Trophoblast cell (in vitro differentiated cells and primary cell): ENCODE data around the gene VWA2.

Experiments used
- DNase-seq, 2 donors: peaks; one replicate each; pipeline ENCODE4 v3.0.0-alpha.2; 2016
- H2AFZ ChIP-seq: 2 replicates; pipeline ENCODE4 v1.6.1; 2013; ENCODE audit warnings: low read length, moderate library complexity, mild to moderate bottlenecking; ENCODE audit not compliant: insufficient read depth, poor library complexity
- H2AK5ac ChIP-seq: 2 replicates; pipeline ENCODE4 v1.6.1; 2013; ENCODE audit warnings: mild to moderate bottlenecking, low read length
- H2BK120ac ChIP-seq: 2 replicates; pipeline ENCODE4 v1.6.1; 2013; ENCODE audit warnings: low read length, mild to moderate bottlenecking, moderate library complexity; ENCODE audit not compliant: insufficient read depth, poor library complexity
- H2BK12ac ChIP-seq: 2 replicates; pipeline ENCODE4 v1.6.1; 2013; ENCODE audit warnings: mild to moderate bottlenecking, low read length, moderate library complexity
- H2BK5ac ChIP-seq: 2 replicates; pipeline ENCODE4 v1.6.1; 2013; ENCODE audit warnings: low read length, low read depth, moderate library complexity, mild to moderate bottlenecking; ENCODE audit not compliant: poor library complexity
- H3K14ac ChIP-seq: 2 replicates; pipeline ENCODE4 v1.6.1; 2013; ENCODE audit warnings: mild to moderate bottlenecking, low read length
- H3K18ac ChIP-seq: 2 replicates; pipeline ENCODE4 v1.6.1; 2013; ENCODE audit warnings: mild to moderate bottlenecking, low read length
- H3K23ac ChIP-seq: 2 replicates; pipeline ENCODE4 v1.6.1; 2013; ENCODE audit warnings: low read length
- H3K27ac ChIP-seq: 2 replicates; pipeline ENCODE4 v1.5.1; 2013; ENCODE audit warnings: low read depth, mild to moderate bottlenecking, inconsistent platforms, low read length, moderate library complexity
- H3K27me3 ChIP-seq: 2 replicates; pipeline ENCODE4 v1.6.1; 2013; ENCODE audit warnings: inconsistent platforms, mild to moderate bottlenecking, low read length, moderate library complexity; ENCODE audit not compliant: insufficient read depth
- H3K36me3 ChIP-seq, 2 experiments: 1 replicate in 1 of 2; 2 replicates in 1 of 2; pipeline ENCODE4 v1.6.1; 2013; ENCODE audit warnings: low read length in 2 of 2, mild to moderate bottlenecking in 2 of 2, moderate library complexity in 1 of 2; ENCODE audit not compliant: insufficient read depth in 2 of 2, control insufficient read depth in 1 of 2
- H3K4ac ChIP-seq: 2 replicates; pipeline ENCODE4 v1.6.1; 2013; ENCODE audit warnings: low read depth, mild to moderate bottlenecking, low read length, moderate library complexity
- H3K4me1 ChIP-seq, 2 experiments: 1 replicate in 1 of 2; 2 replicates in 1 of 2; pipeline ENCODE4 v1.6.1; 2013; ENCODE audit warnings: low read length in 2 of 2, mild to moderate bottlenecking in 2 of 2, moderate library complexity in 1 of 2; ENCODE audit not compliant: insufficient read depth in 2 of 2, control insufficient read depth in 1 of 2
- H3K4me2 ChIP-seq: 2 replicates; pipeline ENCODE4 v1.6.1; 2013; ENCODE audit warnings: inconsistent platforms, mild to moderate bottlenecking, low read length, moderate library complexity
- H3K4me3 ChIP-seq: 2 replicates; pipeline ENCODE4 v1.5.1; 2013; ENCODE audit warnings: mild to moderate bottlenecking, low read depth, low read length, inconsistent platforms
- H3K79me1 ChIP-seq: one replicate; pipeline ENCODE4 v1.6.1; 2013; ENCODE audit warnings: low read length
- H3K79me2 ChIP-seq: 2 replicates; pipeline ENCODE4 v1.6.1; 2013; ENCODE audit warnings: low read length, mild to moderate bottlenecking; ENCODE audit not compliant: control insufficient read depth, insufficient read depth, poor library complexity
- H3K9ac ChIP-seq: 2 replicates; pipeline ENCODE4 v1.6.1; 2013; ENCODE audit warnings: mild to moderate bottlenecking, low read length
- H3K9me3 ChIP-seq: 2 replicates; pipeline ENCODE4 v1.6.1; 2013; ENCODE audit warnings: low read depth, mild to moderate bottlenecking, control low read depth, inconsistent platforms, low read length; ENCODE audit not compliant: insufficient read depth
- H4K12ac ChIP-seq: 2 replicates; pipeline ENCODE4 v1.6.1; 2013; ENCODE audit warnings: low read depth, mild to moderate bottlenecking, low read length, moderate library complexity
- H4K8ac ChIP-seq: 2 replicates; pipeline ENCODE4 v1.6.1; 2013; ENCODE audit warnings: low read depth, mild to moderate bottlenecking, low read length, moderate library complexity
- H4K91ac ChIP-seq: one replicate; pipeline ENCODE4 v1.6.1; 2013; ENCODE audit warnings: low read depth, mild to moderate bottlenecking, low read length, moderate library complexity
- WGBS: extraction: QIAGEN DNeasy Blood & Tissue Kit; methylation state at CpG from one replicate; pipeline ENCODE4 v1.1.7; 2013; ENCODE audit warnings: missing lambda C conversion rate; ENCODE audit not compliant: insufficient read length, insufficient coverage; ENCODE audit errors: extremely low coverage; 5-methylcytosine and 5-hydroxymethylcytosine counted together

The VWA2 gene

GRCh38 chr10:114276671-114277070, 37.6 kb downstream of the VWA2 start:
- Histone ChIP-seq H2BK12ac (no peak overlapping the region), H3K4me3 (no peak overlapping the region), H2BK120ac (no peak overlapping the region), H3K14ac (no peak overlapping the region), H3K36me3 (no peaks in the 10 kb centered on the region), H4K91ac (no peak overlapping the region), H3K18ac (no peak overlapping the region), H3K4ac (no peak overlapping the region), H2AK5ac (no peak overlapping the region), H3K9ac (no peak overlapping the region), H4K8ac (no peak overlapping the region), H3K4me2 (no peak overlapping the region), H3K27me3 (no peaks in the 10 kb centered on the region), H3K79me2 (no peaks in the 10 kb centered on the region), H3K79me1 (peaks cover 2% of the 10 kb centered on the region), H2AFZ (no peak overlapping the region), H3K27ac (no peak overlapping the region), H3K9me3 (peaks cover 2% of the 10 kb centered on the region), H2BK5ac (no peak overlapping the region), H3K4me1 (peaks cover 4 to 6% of the 10 kb centered on the region in 2 experiments), H4K12ac (no peak overlapping the region), H3K23ac (no peak overlapping the region)
- DNase-seq: peak in 1 of 2 donors; percentile 62
- WGBS: no CpG with 5 or more reads among the region's 6 CpGs

DNA sequence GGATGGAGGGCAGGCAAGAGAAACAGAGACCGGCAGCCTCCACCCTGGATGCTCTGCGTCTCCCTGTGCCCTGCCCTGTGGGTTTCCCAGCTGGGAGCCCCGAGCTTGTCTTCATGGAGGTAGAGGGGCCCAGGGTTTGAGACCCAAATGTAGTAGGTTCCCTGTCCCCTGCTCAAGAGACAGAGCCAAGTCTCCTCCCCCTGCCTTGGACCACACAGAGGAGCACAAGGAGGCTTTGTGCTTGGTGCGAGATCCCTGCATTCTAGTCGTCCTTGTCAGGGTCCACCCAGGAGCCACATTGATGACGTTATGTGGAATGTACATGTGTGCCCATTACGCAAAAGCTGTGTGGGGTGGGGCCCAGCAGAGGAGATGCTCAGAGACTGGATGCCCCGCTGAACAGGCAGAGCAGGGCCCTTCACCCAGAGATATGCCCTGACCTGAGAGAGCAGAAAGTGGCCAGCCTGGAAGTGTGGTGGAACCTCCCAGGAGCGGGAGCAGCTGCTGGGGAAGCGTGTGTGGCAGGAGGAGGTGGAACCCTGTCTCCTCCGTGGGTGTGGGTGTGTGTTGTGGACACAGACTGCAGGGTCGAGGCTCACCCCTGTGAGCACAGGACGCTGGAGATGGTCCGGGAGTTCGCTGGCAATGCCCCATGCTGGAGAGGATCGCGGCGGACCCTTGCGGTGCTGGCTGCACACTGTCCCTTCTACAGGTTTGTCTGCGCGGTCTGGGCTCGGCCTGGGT, 39.3 kb downstream of the VWA2 start:
- Histone ChIP-seq H2AFZ (no peak overlapping the region), H4K8ac (no peak overlapping the region), H3K14ac (no peak overlapping the region), H2BK5ac (no peak overlapping the region), H3K36me3 (no peaks in the 10 kb centered on the region), H3K79me2 (no peaks in the 10 kb centered on the region), H3K9me3 (peaks cover 2% of the 10 kb centered on the region), H3K27ac (no peak overlapping the region), H4K12ac (no peak overlapping the region), H3K79me1 (peaks cover 2% of the 10 kb centered on the region), H3K23ac (no peak overlapping the region), H2AK5ac (no peak overlapping the region), H3K4me2 (no peak overlapping the region), H2BK12ac (no peak overlapping the region), H3K4me1 (peaks cover 0 to 3% of the 10 kb centered on the region in 2 experiments), H2BK120ac (no peak overlapping the region), H3K4me3 (no peak overlapping the region), H3K4ac (no peak overlapping the region), H3K27me3 (no peaks in the 10 kb centered on the region), H4K91ac (no peak overlapping the region), H3K9ac (no peak overlapping the region), H3K18ac (no peak overlapping the region)
- no peak for DNase-seq
- no CpG with 5 or more reads among the region's 22 CpGs for WGBS

DNA sequence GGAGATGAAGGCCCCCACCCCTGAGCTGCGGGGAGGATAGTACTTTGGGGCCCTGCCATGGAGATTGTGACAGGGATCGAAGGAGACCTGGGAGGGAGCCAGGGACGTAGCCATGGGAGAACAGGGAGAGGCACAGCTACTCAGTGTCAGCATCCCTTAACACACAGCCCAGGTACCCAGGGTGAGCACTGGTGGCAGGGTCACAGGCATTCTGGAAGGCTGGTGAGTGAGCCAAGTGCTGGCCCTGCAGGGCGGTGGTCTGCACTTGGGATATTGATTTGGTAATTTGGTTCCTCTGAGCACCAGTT, 39.8 kb downstream of the VWA2 start:
- Histone ChIP-seq H3K23ac (no peak overlapping the region), H3K79me2 (no peaks in the 10 kb centered on the region), H3K4me3 (no peak overlapping the region), H2BK12ac (no peak overlapping the region), H3K4me1 (peaks cover 0 to 3% of the 10 kb centered on the region in 2 experiments), H2BK120ac (no peak overlapping the region), H4K8ac (no peak overlapping the region), H4K12ac (no peak overlapping the region), H3K18ac (no peak overlapping the region), H2AK5ac (no peak overlapping the region), H3K4me2 (no peak overlapping the region), H3K9me3 (peaks cover 2% of the 10 kb centered on the region), H3K27me3 (no peaks in the 10 kb centered on the region), H3K9ac (no peak overlapping the region), H3K36me3 (no peaks in the 10 kb centered on the region), H2AFZ (no peak overlapping the region), H3K14ac (no peak overlapping the region), H4K91ac (no peak overlapping the region), H2BK5ac (no peak overlapping the region), H3K4ac (no peak overlapping the region), H3K79me1 (peaks cover 2% of the 10 kb centered on the region), H3K27ac (no peak overlapping the region)
- no CpG with 5 or more reads among the region's 4 CpGs for WGBS
- DNase-seq: no peak

DNA sequence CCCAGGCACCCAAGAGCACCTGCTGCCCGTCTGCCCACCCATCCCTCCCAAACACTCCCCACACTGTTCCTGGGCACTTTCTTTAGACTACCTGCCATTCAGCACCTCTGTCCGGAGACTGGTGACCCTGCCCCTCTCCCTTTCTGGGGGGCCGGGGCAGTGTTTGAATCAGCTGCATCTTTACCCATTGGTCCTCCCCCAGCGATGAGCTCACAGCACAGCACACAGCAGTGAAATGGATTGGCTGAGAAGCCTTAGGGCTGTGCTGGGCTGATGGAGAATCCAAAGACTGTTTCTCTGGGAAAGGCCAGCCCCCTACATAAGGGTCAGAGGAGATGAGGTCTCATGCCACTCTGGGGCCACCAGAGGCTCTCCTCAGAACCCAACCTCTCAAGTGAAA, 40.2 kb downstream of the VWA2 start:
- Histone ChIP-seq H3K79me2 (no peaks in the 10 kb centered on the region), H2BK12ac (no peak overlapping the region), H2AK5ac (no peak overlapping the region), H3K27ac (no peak overlapping the region), H4K8ac (no peak overlapping the region), H4K12ac (no peak overlapping the region), H3K79me1 (peaks cover 2% of the 10 kb centered on the region), H3K36me3 (no peaks in the 10 kb centered on the region), H3K14ac (no peak overlapping the region), H3K27me3 (no peaks in the 10 kb centered on the region), H3K4me1 (peaks cover 0 to 3% of the 10 kb centered on the region in 2 experiments), H2BK5ac (no peak overlapping the region), H4K91ac (no peak overlapping the region), H3K4me3 (no peak overlapping the region), H3K4me2 (no peak overlapping the region), H3K23ac (no peak overlapping the region), H3K9ac (no peak overlapping the region), H3K9me3 (no peaks in the 10 kb centered on the region), H2BK120ac (no peak overlapping the region), H3K18ac (no peak overlapping the region), H3K4ac (no peak overlapping the region), H2AFZ (no peak overlapping the region)
- DNase-seq: no peak
- no CpG with 5 or more reads among the region's 4 CpGs for WGBS
